GM10266 (cell line): ENCODE measurements around the gene ZSCAN10.
"Not testable (repeated sequence)": the region's sequence is repeated elsewhere in the genome, so short reads cannot be mapped to it uniquely, and the experiment has no call there.

ENCODE experiments used
- DNase-seq: peaks from one replicate; pipeline ENCODE4 v3.0.0; 2012; ENCODE audit errors: extremely low spot score
- CTCF ChIP-seq: IDR thresholded peaks from 2 replicates; pipeline ENCODE4 v1.5.1; 2012; ENCODE audit warnings: mild to moderate bottlenecking, low read depth; ENCODE audit not compliant: control insufficient read depth, insufficient read depth; ENCODE audit errors: missing control alignments

ZSCAN10 gene

GRCh38 chr16:3140603-3141427 is 41.7 kb upstream of the ZSCAN10 start:
- no peak for DNase-seq
- TF ChIP-seq CTCF: no peak

DNA sequence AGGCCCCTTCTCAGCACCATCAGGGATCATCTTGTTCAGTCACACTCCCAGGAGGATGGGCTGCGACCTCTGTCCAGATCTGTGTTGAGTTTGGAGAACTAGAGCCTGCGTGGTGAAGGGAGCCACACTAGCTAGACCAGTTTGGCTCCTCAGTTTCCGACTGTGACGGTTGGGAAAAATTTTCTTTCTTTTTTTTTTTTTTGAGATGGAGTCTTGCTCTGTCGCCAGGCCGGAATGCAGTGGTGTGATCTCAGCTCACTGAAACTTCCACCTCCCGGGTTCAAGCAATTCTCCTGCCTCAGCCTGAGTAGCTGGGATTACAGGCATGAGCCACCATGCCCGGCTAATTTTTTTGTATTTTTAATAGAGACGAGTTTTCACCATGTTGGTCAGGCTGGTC is 40.5 kb upstream of the ZSCAN10 start:
- not testable (repeated sequence) for DNase-seq

GRCh38 chr16:3138823-3139426 is 39.8 kb upstream of the ZSCAN10 start:
- DNase-seq: no peak
- no peak for TF ChIP-seq CTCF

GRCh38 chr16:3138342-3138741 is 39.2 kb upstream of the ZSCAN10 start:
- no peak for TF ChIP-seq CTCF

GRCh38 chr16:3137267-3137666 is 38.2 kb upstream of the ZSCAN10 start:
- no peak for DNase-seq
- TF ChIP-seq CTCF: no peak

More at GRCh38 chr16:3138342-3138741, 39.2 kb upstream of the ZSCAN10 start:
- no peak for DNase-seq

DNA sequence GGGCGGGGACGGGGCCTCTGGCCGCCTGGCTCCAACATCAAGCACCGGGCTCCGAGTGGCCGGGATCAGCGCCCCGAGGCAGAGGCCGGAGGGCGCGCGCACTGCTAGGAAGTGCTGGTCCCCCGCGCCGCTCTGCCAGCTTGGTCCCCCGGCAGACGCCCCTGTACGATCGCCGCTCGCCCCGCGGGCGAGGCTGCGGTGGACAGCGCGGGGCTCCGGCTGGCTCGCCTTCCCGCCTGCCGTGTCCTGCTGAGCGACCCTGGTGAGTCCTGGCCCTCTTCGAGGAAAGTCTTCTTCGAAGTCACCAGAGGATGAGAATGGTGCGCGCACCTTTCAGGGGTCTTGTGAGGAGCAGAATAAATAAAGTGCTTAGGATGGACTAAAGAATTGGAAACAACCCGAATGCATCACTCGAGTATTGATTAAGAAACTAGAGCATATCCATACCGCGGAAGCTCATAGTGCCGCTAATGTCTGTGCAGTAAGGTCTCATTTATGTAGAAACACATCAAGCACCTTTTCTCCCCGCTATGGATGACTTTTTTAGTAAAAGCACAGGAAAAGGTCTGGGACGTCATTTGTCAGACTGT is 36.1 kb upstream of the ZSCAN10 start:
- no peak for DNase-seq

More for the DNA sequence above, 36.1 kb upstream of the ZSCAN10 start:
- no peak for TF ChIP-seq CTCF
